ENCODE measurements around the gene SLC6A11. TPM values are rescaled to one million over a fixed set of nuclear protein-coding genes. Genes with fewer than 3 reads are reported as not detected.

The SLC6A11 gene
- total and polyA plus RNA-seq, 2 donors (not counting 1 experiment from before 2014, with no cell fraction given) = not detected

DNA sequence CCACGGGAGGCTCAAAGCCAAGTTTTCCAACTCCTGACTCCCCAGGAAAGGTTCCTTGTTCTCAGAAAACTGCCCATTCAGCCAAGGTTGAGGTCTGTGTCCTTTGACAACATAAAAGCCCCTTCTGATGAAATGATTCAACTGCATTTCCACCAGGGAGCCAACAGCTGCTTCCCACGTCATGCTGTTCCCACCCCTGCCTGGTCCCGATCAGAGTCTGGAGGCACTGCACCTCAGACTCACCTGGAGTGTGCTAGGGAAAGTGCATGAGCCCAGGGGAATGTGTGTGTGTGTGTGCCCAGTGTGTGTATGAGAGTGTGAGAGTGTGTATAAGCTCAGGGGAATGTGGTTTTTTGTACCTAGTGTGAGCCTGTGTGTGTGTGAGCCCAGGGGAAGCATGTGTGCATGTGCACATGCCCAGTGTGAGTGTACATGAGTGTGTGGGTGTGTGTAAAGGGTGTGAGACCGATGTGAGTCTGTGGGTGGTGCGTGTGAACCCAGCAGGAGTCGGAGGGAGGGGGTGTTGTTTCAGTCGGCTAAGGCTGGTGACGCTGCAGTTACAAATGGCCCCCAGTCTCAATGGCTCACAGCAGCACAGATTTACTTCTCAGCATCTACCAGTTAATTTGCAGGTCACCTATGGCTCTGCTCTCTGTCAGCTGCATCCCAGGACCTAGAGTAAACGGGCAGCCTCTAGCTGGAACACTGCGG is 156.2 kb downstream of the SLC6A11 start:
- ATAC-seq (ENCODE audit: low read depth) (no peak), DNase-seq (no peak)
- H3K27me3 ChIP-seq (replicated peaks in 1 of 4; ENCODE audit: control extremely low read depth in 1 of 4, control insufficient read depth in 3 of 4, insufficient read depth in 4 of 4, low read length in 3 of 4) = peaks cover 0 to 7% (median 0%) of the 10 kb centered on the region in 4 experiments
- whole genome bisulfite sequencing (ENCODE audit: insufficient coverage) = 41% methylated on average over 6 of the region's 10 CpGs
- H3K27me3 Mint-ChIP-seq = peaks cover 26% of the 10 kb centered on the region
- no peaks in the 10 kb centered on the region for H3K9me3 Mint-ChIP-seq (ENCODE audit: insufficient read depth)
- CTCF ChIA-PET = interaction anchor here (1.5 kb wide), 1 partner anchor 11 kb away, joined by 3 read pairs; no protein-coding TSS in a partner anchor
- H3K36me3 ChIP-seq (replicated peaks in 1 of 2; ENCODE audit: control extremely low read depth in 1 of 2, control insufficient read depth in 1 of 2, extremely low read depth in 1 of 2, insufficient read depth in 2 of 2, low read length in 1 of 2) = no peaks in the 10 kb centered on the region
- no peak overlapping the region for H3K27ac Mint-ChIP-seq
- no peak for TF ChIP-seq EZH2 (IDR thresholded peaks at IDR 0.05; ENCODE audit: borderline replicate concordance, insufficient read depth, low read depth, low read length, poor library complexity, severe bottlenecking)
- TF ChIP-seq, protein P1, sequence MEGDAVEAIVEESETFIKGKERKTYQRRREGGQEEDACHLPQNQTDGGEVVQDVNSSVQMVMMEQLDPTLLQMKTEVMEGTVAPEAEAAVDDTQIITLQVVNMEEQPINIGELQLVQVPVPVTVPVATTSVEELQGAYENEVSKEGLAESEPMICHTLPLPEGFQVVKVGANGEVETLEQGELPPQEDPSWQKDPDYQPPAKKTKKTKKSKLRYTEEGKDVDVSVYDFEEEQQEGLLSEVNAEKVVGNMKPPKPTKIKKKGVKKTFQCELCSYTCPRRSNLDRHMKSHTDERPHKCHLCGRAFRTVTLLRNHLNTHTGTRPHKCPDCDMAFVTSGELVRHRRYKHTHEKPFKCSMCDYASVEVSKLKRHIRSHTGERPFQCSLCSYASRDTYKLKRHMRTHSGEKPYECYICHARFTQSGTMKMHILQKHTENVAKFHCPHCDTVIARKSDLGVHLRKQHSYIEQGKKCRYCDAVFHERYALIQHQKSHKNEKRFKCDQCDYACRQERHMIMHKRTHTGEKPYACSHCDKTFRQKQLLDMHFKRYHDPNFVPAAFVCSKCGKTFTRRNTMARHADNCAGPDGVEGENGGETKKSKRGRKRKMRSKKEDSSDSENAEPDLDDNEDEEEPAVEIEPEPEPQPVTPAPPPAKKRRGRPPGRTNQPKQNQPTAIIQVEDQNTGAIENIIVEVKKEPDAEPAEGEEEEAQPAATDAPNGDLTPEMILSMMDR (IDR thresholded peaks at IDR 0.05) = no peak
- no peak overlapping the region for H3K9ac ChIP-seq (ENCODE audit: low read length)
- peaks cover 0 to 6% (median 0%) of the 10 kb centered on the region in 3 donors for H3K9me3 ChIP-seq (ENCODE audit: control extremely low read depth in 1 of 3, control insufficient read depth in 2 of 3, insufficient read depth in 1 of 3, low read length in 2 of 3)
- H4K20me1 ChIP-seq (ENCODE audit: control insufficient read depth, insufficient read depth, low read length, poor library complexity, severe bottlenecking) = no peaks in the 10 kb centered on the region
- H3K4me3 Mint-ChIP-seq = no peak overlapping the region
- H3K4me3 ChIP-seq (ENCODE audit: control extremely low read depth in 1 of 5, extremely low read depth in 1 of 5, insufficient read depth in 1 of 5, low read depth in 2 of 5, low read length in 4 of 5) = no peak overlapping the region
- no peaks in the 10 kb centered on the region for H3K79me2 ChIP-seq (ENCODE audit: control insufficient read depth, insufficient read depth, low read length)
- H3K4me1 ChIP-seq (ENCODE audit: control insufficient read depth in 2 of 2, insufficient read depth in 2 of 2, low read length in 2 of 2) = no peaks in the 10 kb centered on the region
- no peaks in the 10 kb centered on the region for H3K4me1 Mint-ChIP-seq
- H3K4me2 ChIP-seq (replicated peaks; ENCODE audit: low read depth, low read length, poor library complexity, severe bottlenecking) = no peak overlapping the region
- no peak overlapping the region for H2AFZ ChIP-seq (ENCODE audit: insufficient read depth, low read depth, low read length, poor library complexity, severe bottlenecking)
- intact Hi-C loops (cut with micrococcal nuclease) = no loop called here
- H3K27ac ChIP-seq (ENCODE audit: low read length in 2 of 2) = no peak overlapping the region
- POLR2A ChIA-PET = no interaction called here

DNA sequence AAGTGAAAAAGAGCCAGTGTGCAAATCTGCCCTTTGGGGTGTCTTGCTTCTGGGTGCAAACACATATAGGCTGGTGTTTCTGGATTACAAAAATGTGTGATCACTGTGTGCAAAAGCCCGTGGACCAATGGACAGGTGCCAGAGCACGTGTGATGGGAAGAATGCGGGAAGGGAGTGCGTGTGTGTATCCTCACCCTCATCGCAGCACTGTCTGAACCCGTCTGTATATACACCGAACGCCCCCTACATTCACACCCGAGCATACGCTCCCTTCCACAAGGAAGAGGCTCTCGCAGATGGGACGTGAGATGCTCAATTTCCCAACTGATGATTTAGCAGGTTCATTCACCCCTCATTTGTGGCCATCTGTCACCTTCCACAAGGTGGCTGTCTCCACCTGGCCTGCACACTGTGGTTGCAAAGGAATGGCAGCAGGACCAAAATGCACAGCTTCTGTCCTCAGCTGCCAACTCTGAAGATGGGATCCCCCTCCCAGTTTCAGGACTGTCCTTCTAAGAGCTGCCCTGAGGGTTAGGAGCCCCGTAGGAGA is 157.1 kb downstream of the SLC6A11 start:
- ChIA-PET CTCF (interaction anchor here (1.5 kb wide), 1 partner anchor 10 kb away, joined by 3 read pairs; no protein-coding TSS in a partner anchor), POLR2A (no interaction called here)

More for the DNA sequence above, 157.1 kb downstream of the SLC6A11 start:
- Mint-ChIP-seq H3K9me3 (ENCODE audit: insufficient read depth) (no peaks in the 10 kb centered on the region), H3K27me3 (peaks cover 26% of the 10 kb centered on the region), H3K27ac (no peak overlapping the region), H3K4me1 (no peaks in the 10 kb centered on the region), H3K4me3 (no peak overlapping the region)
- WGBS (ENCODE audit: insufficient coverage) = 87% methylated on average over 11 of the region's 13 CpGs
- no peaks in the 10 kb centered on the region for H3K4me1 ChIP-seq (ENCODE audit: control insufficient read depth in 2 of 2, insufficient read depth in 2 of 2, low read length in 2 of 2)
- H3K9me3 ChIP-seq (ENCODE audit: control extremely low read depth in 1 of 3, control insufficient read depth in 2 of 3, insufficient read depth in 1 of 3, low read length in 2 of 3) = peaks cover 0 to 6% (median 0%) of the 10 kb centered on the region in 3 donors
- DNase-seq (no peak), ATAC-seq (ENCODE audit: low read depth) (no peak)
- no peak overlapping the region for H3K27ac ChIP-seq (ENCODE audit: low read length in 2 of 2)
- H3K27me3 ChIP-seq (replicated peaks in 1 of 4; ENCODE audit: control extremely low read depth in 1 of 4, control insufficient read depth in 3 of 4, insufficient read depth in 4 of 4, low read length in 3 of 4) = peaks cover 0 to 8% (median 0%) of the 10 kb centered on the region in 4 experiments
- intact Hi-C loops (cut with micrococcal nuclease) = no loop called here
- H2AFZ ChIP-seq (ENCODE audit: insufficient read depth, low read depth, low read length, poor library complexity, severe bottlenecking) = no peak overlapping the region
- no peak overlapping the region for H3K9ac ChIP-seq (ENCODE audit: low read length)
- no peaks in the 10 kb centered on the region for H4K20me1 ChIP-seq (ENCODE audit: control insufficient read depth, insufficient read depth, low read length, poor library complexity, severe bottlenecking)
- H3K79me2 ChIP-seq (ENCODE audit: control insufficient read depth, insufficient read depth, low read length) = no peaks in the 10 kb centered on the region
- H3K4me2 ChIP-seq (replicated peaks; ENCODE audit: low read depth, low read length, poor library complexity, severe bottlenecking) = no peak overlapping the region
- no peaks in the 10 kb centered on the region for H3K36me3 ChIP-seq (replicated peaks in 1 of 2; ENCODE audit: control extremely low read depth in 1 of 2, control insufficient read depth in 1 of 2, extremely low read depth in 1 of 2, insufficient read depth in 2 of 2, low read length in 1 of 2)
- H3K4me3 ChIP-seq (ENCODE audit: control extremely low read depth in 1 of 5, extremely low read depth in 1 of 5, insufficient read depth in 1 of 5, low read depth in 2 of 5, low read length in 4 of 5) = no peak overlapping the region
- TF ChIP-seq, protein P1 (IDR thresholded peaks at IDR 0.05) = no peak
- TF ChIP-seq EZH2 (IDR thresholded peaks at IDR 0.05; ENCODE audit: borderline replicate concordance, insufficient read depth, low read depth, low read length, poor library complexity, severe bottlenecking) = no peak

Measured in B cell (primary cell).